Skin epidermis (tissue), 12 donors: ENCODE results near the gene AKR7A2.
A peak's percentile ranks its signal among the peaks of the same experiment; 100 is the strongest.
"Not testable (repeated sequence)": the region's sequence is repeated elsewhere in the genome, so short reads cannot be mapped to it uniquely, and the experiment has no call there.

Experiments
- H3K27ac ChIP-seq, 21 experiments: fragments of 200-600 bp; sonication (generic) in 11 of 21; one replicate each; pipeline ENCODE4 v1.5.0; 2020; ENCODE audit warnings: mild to moderate bottlenecking in 3 of 21, inconsistent platforms in 2 of 21, moderate library complexity in 2 of 21
- H3K4me3 ChIP-seq, 7 experiments: fragments of 200-600 bp; sonication (generic) in 2 of 7; one replicate each; pipeline ENCODE4 v1.5.0; 2020; ENCODE audit warnings: inconsistent platforms in 2 of 7, mild to moderate bottlenecking in 2 of 7, moderate library complexity in 1 of 7

The AKR7A2 gene

DNA sequence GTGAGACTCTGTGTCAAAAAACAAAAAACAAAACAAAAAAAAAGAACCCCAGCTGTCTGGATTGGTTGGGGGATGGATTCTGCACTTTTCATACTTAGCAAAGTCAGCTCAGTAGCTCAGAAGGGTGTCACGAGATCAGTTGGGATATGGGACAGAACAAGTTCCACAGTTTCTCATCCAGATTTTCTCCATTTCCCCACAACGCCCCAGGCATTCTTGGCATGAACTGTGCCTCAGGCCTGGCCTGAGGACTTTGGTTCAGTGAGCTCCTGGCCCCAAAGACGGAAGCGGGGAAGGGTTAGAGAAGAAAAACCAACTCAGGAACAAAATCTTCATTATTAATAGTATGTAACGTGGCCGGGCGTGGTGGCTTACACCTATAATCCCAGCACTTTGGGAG, 1.9 kb downstream of the AKR7A2 start:
- no peak overlapping the region for H3K4me3 ChIP-seq
- peak overlapping the region in 1 of 21 experiments; percentile 41 for H3K27ac ChIP-seq

DNA sequence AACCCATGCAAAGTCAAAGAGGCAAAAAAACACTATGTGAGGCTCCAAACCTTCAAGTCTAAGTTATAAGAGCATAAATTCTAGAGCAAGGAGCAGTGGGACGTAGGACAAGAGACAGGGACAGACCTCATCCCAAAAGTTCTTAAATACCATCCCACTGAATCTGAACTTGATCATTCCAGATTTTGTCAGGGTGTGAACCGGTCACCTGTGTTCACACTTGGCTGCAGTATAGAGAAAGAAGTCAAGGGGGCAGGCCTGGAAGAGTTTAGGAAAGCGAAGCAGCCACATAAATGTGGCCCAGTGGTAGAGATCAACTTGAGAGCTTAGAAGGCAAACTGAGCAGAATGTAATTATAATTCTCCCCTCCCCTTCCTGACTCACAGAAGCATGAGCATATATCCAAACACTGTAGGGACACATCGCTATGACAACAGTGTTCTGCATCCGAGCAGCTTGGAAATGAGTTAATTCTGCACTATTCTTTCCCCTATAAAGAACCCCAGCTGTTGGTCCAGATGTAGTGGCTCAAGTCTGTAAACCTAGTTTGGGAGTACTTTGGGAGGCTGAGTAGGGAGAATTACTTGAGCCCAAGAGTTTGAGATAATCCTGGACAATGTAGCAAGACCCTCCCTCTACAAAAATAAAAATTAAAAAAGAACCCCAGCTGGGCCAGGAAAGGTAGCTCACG, 2.7 kb downstream of the AKR7A2 start:
- no peak overlapping the region for H3K27ac ChIP-seq
- no peak overlapping the region for H3K4me3 ChIP-seq

DNA sequence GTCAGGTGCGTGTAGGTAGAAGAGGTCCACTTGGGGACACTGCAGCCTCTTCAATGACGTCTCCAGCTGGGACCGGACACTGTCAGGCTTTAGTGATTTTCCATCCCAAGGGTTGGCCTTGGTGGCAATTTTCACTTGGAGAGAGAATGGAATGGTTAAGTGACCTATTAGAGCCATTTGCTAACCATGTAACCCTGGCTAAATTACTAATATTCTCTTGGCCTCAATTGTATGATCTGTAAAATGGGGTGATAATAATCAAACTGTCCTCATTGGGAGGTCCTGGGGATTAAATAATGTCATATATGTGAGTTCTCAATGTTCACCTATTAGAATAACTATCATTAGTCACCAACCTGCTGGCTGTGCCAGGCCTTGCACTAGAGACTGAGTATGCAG, 3.4 kb downstream of the AKR7A2 start:
- no peak overlapping the region for H3K27ac ChIP-seq
- no peak overlapping the region for H3K4me3 ChIP-seq

DNA sequence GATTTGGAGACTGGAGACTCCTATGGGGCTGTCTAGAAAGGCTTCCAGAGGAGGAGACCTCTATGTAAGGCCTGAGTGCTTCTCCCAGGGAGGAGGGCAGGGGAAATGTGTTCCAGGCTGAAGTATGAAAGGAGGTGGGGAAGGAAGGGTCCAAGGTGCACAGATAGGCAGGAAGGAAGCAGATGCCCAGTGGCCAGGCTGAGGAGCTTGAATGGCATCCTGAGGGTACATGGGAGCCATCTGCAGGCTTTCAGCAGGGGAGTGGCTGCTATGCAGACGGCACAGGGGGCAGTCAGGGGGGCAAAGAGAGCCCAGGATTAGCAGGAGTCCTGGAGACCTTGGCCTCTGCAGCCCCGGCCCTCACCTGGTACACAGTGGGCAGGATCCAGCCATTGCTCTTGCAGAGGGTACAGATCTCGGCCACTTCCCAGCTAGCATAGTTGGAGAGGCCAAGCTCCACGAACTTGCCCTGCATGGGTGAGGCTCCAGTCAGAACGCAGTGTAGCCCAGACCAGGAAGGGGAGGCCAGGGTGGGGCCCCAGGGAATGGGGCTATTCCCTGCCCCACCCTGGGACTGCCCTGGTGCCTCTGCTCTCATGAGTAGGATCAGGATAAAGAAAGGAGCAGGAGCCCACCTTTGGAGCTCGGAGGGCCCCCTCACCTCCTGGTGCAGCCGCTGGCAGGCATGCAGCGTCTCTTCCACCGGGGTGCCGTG, 4.0 kb downstream of the AKR7A2 start:
- H3K27ac ChIP-seq = no peak overlapping the region

DNA sequence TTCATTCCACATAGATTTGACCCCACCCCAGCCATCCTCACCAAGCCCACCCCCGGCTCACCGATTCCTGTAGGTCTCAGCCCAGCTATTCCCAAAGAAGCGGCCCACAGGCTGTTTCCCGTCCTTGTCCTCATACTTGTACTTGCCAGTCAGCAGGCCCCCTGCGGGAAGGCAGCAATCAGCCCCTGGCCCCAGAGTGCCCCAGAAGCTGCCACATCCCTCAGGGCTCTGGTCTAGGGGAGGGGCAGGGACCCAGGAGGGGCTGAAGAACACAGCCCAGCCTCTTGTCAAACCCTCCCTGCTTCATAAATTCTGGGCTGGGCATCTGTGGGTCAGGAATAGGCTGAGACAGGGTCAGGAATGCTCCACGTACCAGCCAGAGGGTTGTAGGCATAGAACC, 5.0 kb downstream of the AKR7A2 start:
- Histone ChIP-seq H3K4me3 (no peak overlapping the region), H3K27ac (no peak overlapping the region)

More for the DNA sequence above, 4.0 kb downstream of the AKR7A2 start:
- no peak overlapping the region for H3K4me3 ChIP-seq

DNA sequence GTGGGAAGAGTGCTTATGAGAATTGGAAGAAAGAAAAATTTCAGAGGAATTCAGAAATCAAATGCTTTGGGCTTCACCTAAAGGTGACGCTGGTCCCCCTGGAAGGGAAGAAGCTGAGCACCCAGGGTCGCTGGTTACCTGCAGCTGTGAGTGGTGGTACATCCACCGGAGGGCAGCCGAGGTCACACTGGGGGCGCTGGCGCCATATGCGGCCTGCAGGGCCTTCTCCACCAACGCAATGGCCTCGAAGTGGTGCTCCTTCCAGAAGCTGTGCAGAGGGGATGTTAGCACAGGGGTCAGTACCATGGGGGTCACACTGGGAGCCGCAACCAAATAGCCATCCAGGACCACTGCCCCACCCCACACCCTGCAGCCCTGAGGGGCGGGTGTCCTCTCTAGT, 6.1 kb downstream of the AKR7A2 start:
- H3K27ac ChIP-seq = no peak overlapping the region
- no peak overlapping the region for H3K4me3 ChIP-seq

DNA sequence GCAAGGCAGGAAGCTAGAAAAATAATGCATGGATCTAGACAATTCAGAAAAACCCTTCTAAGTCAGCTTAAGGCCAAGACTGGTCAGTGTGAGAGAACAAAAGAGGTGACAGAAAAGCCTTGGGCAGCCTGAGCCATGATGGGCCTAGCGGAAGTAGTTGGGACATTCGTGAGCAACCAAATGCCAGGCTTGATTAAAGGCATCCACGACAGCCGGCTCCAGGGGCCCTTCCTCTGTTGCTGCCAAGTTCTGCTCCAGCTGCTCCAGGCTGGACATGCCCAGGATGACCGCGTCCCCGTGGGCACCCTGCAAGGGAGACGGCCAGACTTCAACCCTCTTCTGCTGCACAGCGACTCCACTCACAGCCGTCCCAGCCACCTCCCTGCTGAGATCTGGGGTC, 7.9 kb downstream of the AKR7A2 start:
- H3K4me3 ChIP-seq, H3K27ac ChIP-seq: not testable (repeated sequence)

DNA sequence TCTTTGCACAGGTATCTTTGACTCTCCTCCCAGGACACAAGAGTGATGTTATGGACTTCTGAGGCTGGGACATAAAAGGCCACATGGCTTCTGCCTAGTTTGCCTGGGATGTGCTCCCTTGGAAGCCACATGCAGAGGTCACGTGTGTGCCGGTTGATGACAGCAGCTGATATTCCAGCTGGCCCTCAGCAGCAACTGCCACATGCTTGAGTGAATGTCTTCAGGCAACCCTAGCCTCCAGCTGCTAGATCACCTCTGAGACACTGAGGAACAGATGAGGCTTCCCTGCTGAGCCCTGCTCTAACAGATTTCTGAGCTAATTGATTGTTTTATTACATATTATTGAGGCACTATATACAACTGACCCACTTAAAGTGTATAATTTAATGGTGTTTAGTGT, 11.7 kb downstream of the AKR7A2 start:
- no peak overlapping the region for H3K27ac ChIP-seq
- H3K4me3 ChIP-seq = no peak overlapping the region

DNA sequence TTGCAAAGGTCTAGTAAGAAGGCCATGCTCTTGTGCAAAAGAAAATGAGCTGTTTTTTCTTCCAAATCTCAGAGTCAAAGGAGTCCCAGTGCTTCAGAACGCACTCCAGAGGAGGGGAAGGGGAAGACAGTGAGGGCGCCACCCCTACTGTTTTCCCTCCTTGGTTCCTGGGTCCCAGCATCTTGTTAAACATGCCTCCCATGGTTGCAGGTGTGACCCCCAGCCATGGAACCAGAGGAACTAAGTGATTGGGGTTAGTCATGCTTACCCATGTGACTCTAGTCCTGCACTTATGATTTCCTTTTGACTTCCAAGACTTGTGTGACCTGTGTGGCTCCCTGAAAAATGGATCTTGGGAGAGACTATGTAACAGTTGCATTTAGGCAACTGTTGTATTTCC, 17.3 kb downstream of the AKR7A2 start:
- Histone ChIP-seq H3K27ac (no peak overlapping the region), H3K4me3 (no peak overlapping the region)

DNA sequence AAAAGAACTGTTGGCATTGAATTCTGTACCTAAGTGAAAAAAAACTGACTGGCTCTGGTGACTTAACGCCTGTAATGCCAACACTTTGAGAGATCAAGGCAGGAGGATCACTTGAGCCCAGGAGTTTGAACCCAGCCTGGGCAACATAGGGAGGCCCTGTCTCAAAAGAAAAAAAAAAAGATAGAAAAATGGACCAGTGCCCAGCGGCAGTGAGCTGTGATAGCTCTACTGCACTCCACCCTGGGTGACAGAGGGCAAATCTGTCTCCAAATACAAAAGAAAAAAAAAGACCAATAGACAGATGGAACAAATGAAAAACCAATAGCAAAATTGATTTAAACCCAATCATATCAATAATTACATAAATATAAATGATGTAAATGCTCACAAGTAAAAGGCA, 22.7 kb downstream of the AKR7A2 start:
- Histone ChIP-seq H3K4me3 (peak overlapping the region in 6 of 7 experiments; percentile 16 to 47 (median 35)), H3K27ac (no peak overlapping the region)

DNA sequence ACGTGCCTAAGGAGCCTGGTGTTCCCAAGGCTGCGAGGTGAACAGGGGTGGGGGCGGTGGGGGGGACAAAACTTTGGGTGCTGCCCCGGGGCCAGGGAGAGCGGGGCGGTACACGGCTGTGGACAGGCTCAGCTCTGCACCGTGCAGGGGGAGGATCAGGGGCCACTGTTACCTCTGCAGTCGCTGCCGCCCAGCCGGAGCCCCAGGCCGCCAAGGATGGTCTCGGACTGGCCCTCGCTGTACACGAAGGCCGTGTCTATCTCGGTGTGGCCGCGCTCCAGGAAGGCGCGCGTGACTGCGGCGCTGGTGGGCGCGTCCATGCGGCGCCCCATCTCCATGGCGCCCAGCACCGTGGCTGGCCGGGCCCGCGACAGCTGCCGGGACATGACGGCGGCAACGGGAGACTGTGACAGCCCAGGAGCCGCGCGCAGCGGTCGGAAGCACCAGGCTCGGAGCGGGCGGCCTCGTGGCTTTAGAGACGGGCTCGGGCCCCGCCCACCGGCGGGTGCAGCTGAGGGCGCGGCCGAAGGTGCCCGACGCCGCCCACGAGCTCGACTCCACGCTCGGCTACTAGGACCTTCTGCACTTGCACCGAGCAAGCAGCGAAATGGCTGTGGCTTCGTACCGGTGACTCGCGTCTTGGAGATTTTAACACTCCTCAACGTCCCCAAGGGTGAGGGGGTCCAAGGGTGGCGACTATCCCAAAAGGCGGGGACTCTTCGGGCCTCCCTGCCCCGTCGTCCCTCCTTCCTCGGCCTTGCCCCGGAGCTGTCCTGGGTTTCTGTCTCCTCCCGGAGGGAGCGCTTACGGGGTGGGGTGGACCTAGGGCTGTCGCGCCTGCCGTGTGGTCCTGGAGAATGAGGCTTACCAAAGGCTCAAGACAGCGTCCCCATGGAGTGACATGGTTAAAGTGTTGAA, 23.4 kb downstream of the AKR7A2 start, which contains the start of gene AKR7A3:
AKR7A3 (minus strand) TSS at position 447 of the 918 bp plus-strand sequence; CDS start at position 386, 61 bp downstream.
- H3K4me3 ChIP-seq = peak within 1 kb of the TSS; percentile 16 to 47 (median 33)
- not testable (repeated sequence) for H3K27ac ChIP-seq

DNA sequence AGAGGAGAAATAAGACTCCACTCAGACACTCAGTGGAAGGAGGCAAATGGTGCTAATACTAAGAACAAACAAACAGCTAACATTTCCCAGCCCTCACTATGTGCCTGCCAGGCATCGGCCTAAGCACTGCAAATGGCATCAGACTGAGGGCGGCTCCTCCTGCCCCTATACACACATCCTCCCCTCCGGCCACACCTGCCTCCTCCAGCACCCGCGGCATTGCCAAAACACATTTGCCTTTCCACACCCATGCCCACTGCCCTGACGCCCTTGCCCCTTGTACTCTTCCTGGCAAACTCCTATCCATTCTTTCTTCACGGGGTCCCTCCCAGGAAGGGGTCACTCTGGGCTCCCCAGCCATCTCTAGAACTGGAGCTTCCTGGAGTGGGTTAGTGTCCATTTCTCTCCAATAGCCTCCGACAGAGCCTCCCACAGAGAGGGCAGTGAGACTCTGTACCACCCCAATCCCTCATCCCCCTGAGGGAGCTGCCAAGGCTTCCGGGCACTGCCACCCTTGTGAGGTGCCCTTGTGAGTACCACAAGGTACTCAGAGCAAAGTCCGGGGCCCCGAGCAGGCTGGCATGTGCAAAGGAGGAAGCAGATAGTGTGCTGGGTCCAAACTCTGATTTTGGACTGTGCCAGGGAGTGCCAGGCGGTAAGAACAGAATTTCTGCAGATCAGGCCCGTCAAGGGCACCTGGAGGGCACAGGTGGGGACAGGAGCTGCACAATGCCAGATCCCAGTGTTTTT, 24.3 kb downstream of the AKR7A2 start:
- no peak overlapping the region for H3K4me3 ChIP-seq
- no peak overlapping the region for H3K27ac ChIP-seq

DNA sequence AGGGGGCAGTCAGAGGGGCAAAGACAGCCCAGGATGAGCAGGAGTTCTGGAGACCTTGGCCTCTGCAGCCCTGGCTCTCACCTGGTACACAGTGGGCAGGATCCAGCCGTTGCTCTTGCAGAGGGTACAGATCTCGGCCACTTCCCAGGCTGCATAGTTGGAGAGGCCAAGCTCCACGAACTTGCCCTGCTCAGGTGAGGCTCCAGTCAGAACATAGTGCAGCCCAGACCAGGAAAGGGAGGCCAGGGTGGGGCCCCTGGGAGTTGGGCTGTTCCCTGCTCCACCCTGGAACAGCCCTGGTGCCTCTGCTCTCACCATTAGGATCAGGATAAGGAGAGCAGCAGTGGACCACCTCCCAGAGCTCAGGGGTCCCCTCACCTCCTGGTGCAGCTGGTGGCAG, 26.1 kb downstream of the AKR7A2 start:
- not testable (repeated sequence) for H3K4me3 ChIP-seq, H3K27ac ChIP-seq

DNA sequence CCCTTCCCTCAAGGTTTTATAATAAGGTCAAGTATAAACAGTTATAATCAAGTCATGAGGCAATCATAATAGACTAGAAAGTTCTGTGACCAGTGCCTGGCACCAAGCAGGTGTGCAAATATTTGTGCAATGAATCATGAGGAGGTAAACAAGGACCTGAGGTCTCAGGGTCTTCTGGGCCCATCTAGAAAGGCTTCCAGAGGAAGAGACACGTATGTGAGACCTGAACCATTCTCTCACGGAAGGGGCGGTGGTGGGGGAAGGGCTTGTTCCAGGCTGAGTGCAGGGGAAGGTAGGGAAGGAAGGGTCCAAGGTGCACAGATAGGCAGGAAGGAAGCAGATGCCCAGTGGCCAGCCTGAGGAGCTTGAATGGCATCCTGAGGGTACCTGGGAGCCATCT, 26.6 kb downstream of the AKR7A2 start:
- not testable (repeated sequence) for H3K27ac ChIP-seq, H3K4me3 ChIP-seq

DNA sequence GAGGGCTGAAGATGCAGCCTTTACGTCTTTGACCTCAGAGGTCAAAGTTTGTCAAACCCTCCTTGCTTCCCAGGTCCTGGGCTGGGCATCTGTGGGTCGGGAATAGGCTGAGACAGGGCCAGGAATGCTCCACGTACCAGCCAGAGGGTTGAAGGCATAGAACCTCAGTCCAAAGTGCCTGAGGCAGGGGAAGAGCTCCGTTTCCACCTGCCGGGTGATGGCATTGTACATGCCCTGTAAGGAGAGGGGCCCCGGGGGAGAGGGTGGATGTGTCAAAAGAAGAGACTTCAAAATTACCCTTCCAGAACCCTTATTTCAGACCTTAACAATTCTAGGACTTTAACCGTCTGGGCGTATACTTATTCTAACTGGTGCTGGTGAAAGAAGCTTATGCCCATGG, 27.1 kb downstream of the AKR7A2 start:
- no peak overlapping the region for H3K27ac ChIP-seq
- no peak overlapping the region for H3K4me3 ChIP-seq

DNA sequence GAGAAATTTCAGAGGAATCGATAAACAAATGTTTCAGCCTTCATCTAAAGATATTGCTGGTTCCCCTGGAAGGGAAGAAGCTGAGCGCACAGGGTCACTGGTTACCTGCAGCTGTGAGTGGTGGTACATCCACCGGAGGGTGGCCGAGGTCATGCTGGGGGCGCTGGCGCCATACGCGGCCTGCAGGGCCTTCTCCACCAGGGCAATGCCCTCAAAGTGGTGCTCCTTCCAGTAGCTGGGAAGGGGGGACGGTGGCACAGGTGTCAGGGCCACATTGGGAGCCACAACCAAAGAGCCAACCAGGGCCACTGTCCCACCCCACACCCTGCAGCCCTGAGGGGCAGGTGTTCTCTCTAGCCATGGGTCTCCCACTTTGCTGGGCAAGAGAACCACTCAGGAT, 28.1 kb downstream of the AKR7A2 start:
- H3K4me3 ChIP-seq = no peak overlapping the region
- no peak overlapping the region for H3K27ac ChIP-seq

DNA sequence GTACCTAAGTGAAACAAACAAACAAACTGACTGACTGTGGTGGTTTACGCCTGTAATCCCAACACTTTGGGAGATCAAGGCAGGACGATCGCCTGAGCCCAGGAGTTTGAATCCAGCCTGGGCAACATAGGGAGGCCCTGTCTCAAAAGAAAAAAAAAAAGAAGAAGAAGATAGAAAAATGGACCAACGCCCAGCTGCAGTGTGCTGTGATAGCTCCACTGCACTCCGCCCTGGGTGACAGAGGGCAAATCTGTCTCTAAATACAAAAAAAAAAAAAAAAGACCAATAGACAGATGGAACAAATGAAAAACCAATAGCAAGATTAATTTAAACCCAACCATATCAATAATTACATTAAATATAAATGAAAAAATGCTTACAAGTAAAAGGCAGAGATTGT, 37.3 kb downstream of the AKR7A2 start:
- no peak overlapping the region for H3K27ac ChIP-seq
- peak overlapping the region in 1 of 7 experiments; percentile 16 for H3K4me3 ChIP-seq

DNA sequence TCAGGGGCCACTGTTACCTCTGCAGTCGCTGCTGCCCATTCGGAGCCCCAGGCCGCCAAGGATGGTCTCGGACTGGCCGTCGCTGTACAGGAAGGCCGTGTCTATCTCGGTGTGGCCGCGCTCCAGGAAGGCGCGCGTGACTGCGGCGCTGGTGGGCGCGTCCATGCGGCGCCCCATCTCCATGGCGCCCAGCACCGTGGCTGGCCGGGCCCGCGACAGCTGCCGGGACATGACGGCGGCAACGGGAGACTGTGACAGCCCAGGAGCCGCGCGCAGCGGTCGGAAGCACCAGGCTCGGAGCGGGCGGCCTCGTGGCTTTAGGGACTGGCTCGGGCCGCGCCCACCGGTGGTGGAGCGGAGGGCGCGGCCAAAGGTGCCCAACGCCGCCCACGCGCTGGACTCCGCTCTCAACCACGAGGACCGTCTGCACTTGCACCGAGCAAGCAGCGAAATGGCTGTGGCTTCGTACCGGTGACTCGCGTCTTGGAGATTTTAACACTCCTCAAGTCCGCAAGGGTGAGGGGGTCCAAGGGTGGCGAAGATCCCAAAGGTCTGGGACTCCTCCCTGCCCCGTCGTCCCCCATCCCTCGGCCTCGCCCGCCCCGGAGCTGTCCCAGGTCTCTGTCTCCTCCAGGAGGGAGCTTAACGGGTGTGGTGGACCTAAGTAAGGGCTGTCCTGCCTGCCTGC, 38.0 kb downstream of the AKR7A2 start:
- H3K4me3 ChIP-seq = peak overlapping the region in 1 of 7 experiments; percentile 16
- not testable (repeated sequence) for H3K27ac ChIP-seq
